HG03558 (cell line): ENCODE data around the gene ATF6B.
"Not testable (repeated sequence)": the region's sequence is repeated elsewhere in the genome, so short reads cannot be mapped to it uniquely, and the experiment has no call there.

ENCODE experiments used
- ATAC-seq: cut with Tn5 transposase; IDR thresholded peaks from one replicate; pipeline ENCODE4 v1.9.1; 2021; ENCODE audit warnings: moderate number of reproducible peaks; ENCODE audit not compliant: unreplicated experiment; ENCODE audit errors: extremely low read depth

The ATF6B gene

GRCh38 chr6:32109114-32109764 lies 18.8 kb downstream of the ATF6B start, which contains the start of gene TNXB:
Gene TNXB, minus strand, starts transcription at chr6:32109338. Its CDS starts 11,140 bp downstream, at chr6:32098198.
- ATAC-seq = no peak

GRCh38 chr6:32108727-32109113 lies 19.3 kb downstream of the ATF6B start:
- ATAC-seq = no peak

- ATAC-seq = no peak
Observed at GRCh38 chr6:32108094-32108627, 19.9 kb downstream of the ATF6B start.

GRCh38 chr6:32107406-32107805 lies 20.6 kb downstream of the ATF6B start:
- ATAC-seq = no peak

GRCh38 chr6:32105433-32105832 lies 22.6 kb downstream of the ATF6B start:
- ATAC-seq = no peak

GRCh38 chr6:32102255-32102654 lies 25.8 kb downstream of the ATF6B start:
- ATAC-seq = no peak

GRCh38 chr6:32100251-32100650 lies 27.8 kb downstream of the ATF6B start:
- ATAC-seq = not testable (repeated sequence)

GRCh38 chr6:32097364-32097763 lies 30.7 kb downstream of the ATF6B start:
- ATAC-seq = no peak

- ATAC-seq = no peak
Observed at GRCh38 chr6:32096394-32097258, 31.4 kb downstream of the ATF6B start.

GRCh38 chr6:32096087-32096393 lies 32.0 kb downstream of the ATF6B start:
- no peak for ATAC-seq

- ATAC-seq = no peak
Observed at GRCh38 chr6:32095338-32096086, 32.5 kb downstream of the ATF6B start.

- ATAC-seq = no peak
Observed at GRCh38 chr6:32092760-32093497, 35.1 kb downstream of the ATF6B start.

GRCh38 chr6:32089082-32089828 lies 38.8 kb downstream of the ATF6B start:
- no peak for ATAC-seq

GRCh38 chr6:32088487-32089049 lies 39.5 kb downstream of the ATF6B start:
- ATAC-seq = no peak

- no peak for ATAC-seq
Observed at GRCh38 chr6:32087574-32088486, 40.2 kb downstream of the ATF6B start.

GRCh38 chr6:32086661-32087573 lies 41.1 kb downstream of the ATF6B start:
- ATAC-seq = no peak
